HepG2 (cell line): ENCODE results near the gene CAPZB.

ENCODE experiments used
- NFE2L2 ChIP-seq: fragments of 150-350 bp; IDR thresholded peaks from 2 replicates; pipeline ENCODE4 v1.6.1; 2014; ENCODE audit warnings: low read length
- ZNF510 ChIP-seq: sonication (generic); formaldehyde crosslinking; IDR thresholded peaks from 2 replicates; pipeline ENCODE4 v1.4.0; 2020; ENCODE audit warnings: low read depth, mild to moderate bottlenecking, missing genetic modification reagents

DNA sequence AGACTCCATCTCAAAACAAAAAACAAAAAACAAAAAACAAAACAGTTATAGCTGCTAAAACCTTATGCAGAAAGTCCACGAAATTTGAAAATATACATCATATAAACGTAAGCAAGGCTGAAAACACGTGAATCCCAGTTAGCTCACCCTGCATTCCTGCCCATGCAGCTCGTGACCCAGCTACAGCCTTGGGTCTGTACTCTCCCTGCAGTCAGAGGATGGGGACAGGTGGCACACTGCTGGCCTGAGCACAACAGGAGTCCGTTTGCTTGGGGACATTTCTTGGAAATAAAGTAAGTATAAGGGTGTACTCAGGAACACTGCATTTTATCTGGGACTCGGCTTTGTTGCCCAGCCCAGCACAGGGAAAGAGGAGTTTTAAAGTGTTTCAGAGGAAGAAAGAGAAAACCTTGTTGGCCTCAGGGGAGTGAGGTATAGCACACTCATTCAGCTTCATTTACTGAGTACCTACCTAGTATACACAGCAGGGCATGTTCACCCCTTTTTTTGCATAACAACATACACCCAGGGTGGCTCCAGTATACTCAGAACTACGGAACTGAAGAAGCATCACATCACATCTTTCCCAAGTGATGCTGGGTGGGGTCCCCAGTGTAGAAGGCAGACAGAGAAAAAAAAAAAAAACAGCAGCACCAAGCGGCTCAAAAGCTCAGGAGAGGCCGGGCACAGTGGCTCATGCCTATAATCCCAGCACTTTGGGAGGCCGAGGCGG is 44.1 kb downstream of the CAPZB start:
- TF ChIP-seq NFE2L2 (no peak), ZNF510 (CRISPR knock-in tag) (no peak)
